HCT116 (cell line): Measurements from ENCODE around the gene CCDC138. TPM values are rescaled to one million over a fixed set of nuclear protein-coding genes. Genes with fewer than 3 reads are reported as not detected.

ENCODE experiments used
- ATAC-seq: fragments of 200-7000 bp; cut with Tn5 transposase; 2 replicates; pipeline ENCODE4 v1.9.1; 2020; ENCODE audit warnings: mild to moderate bottlenecking, moderate library complexity
- BruUV-seq: library from RNA; stranded (reverse); fragments of 400-500 nt; replicated peaks from 2 replicates; lab custom pipeline; 2021; lab: Mats Ljungman, UMichigan
- CTCF ChIA-PET: fragments of 300-600 bp; sonication (Branson Sonifier 250); formaldehyde crosslinking; loops from one replicate; lab custom pipeline; 2021; ENCODE audit warnings: antibody characterized with exemption; lab: Charles Lee
- POLR2A ChIA-PET: fragments of 300-600, 350-600 bp; sonication (Branson Sonifier 250); formaldehyde crosslinking; loops from one replicate; lab custom pipeline; 2021; ENCODE audit warnings: antibody characterized with exemption; lab: Charles Lee
- RAD21 ChIA-PET, 2 experiments: fragments of 300-600 bp; sonication (Branson Sonifier 250); formaldehyde crosslinking; loops; one replicate each; lab custom pipeline; 2023; ENCODE audit warnings: low total read pairs in 2 of 2; ENCODE audit not compliant: uncharacterized antibody in 2 of 2, unreplicated experiment in 2 of 2, low non-redundant PET in 1 of 2; lab: Charles Lee
- DNase-seq: peaks from one replicate; pipeline ENCODE4 v3.0.0-alpha.2; 2010; ENCODE audit warnings: low read depth, low spot score
- H2AFZ ChIP-seq: fragments of 200-600 bp; shearing (Covaris generic), sonication (generic); 2 replicates; pipeline ENCODE4 v1.6.1; 2017; ENCODE audit warnings: low read depth, mixed run types, mixed read lengths, antibody characterized with exemption, low read length; ENCODE audit not compliant: poor library complexity, severe bottlenecking
- H3K27ac ChIP-seq: 2 replicates; pipeline ENCODE4 v1.5.1; 2012; ENCODE audit warnings: low read depth, low read length
- H3K27me3 ChIP-seq: fragments of 200-600 bp; sonication (generic); 2 replicates; pipeline ENCODE4 v1.6.1; 2016; ENCODE audit warnings: mixed run types, low read length, mixed read lengths; ENCODE audit not compliant: insufficient read depth
- H3K36me3 ChIP-seq, 2 experiments: fragments of 200-500 bp in 1 of 2; fragments of 200-600 bp in 1 of 2; sonication (Bioruptor generic) in 1 of 2; sonication (generic) in 1 of 2; 2 replicates each; pipeline versions ENCODE4 v1.5.1 to v1.6.1; 2014 to 2016; ENCODE audit warnings: low read length in 2 of 2, inconsistent platforms in 1 of 2, mixed read lengths in 1 of 2, mixed run types in 1 of 2; ENCODE audit not compliant: insufficient read depth in 2 of 2, control insufficient read depth in 1 of 2
- H3K4me1 ChIP-seq, 2 experiments: fragments of 200-600 bp in 1 of 2; sonication (generic) in 1 of 2; 2 replicates each; pipeline versions ENCODE4 v1.5.1 to v1.6.1; 2012 to 2017; ENCODE audit warnings: low read length in 2 of 2, inconsistent platforms in 1 of 2, mild to moderate bottlenecking in 1 of 2, mixed read lengths in 1 of 2, mixed run types in 1 of 2, moderate library complexity in 1 of 2; ENCODE audit not compliant: insufficient read depth in 2 of 2, control insufficient read depth in 1 of 2
- H3K4me2 ChIP-seq: fragments of 200-600 bp; sonication (generic); 2 replicates; pipeline ENCODE4 v1.6.1; 2017; ENCODE audit warnings: mixed run types, low read length, mixed read lengths
- H3K4me3 ChIP-seq, 2 experiments: fragments of 200-600 bp in 1 of 2; sonication (generic) in 1 of 2; replicated peaks in 1 of 2; 2 replicates each; pipeline ENCODE4 v1.5.1; 2011 to 2016; ENCODE audit warnings: low read length in 2 of 2, control low read depth in 1 of 2, low read depth in 1 of 2, mild to moderate bottlenecking in 1 of 2, mixed read lengths in 1 of 2, mixed run types in 1 of 2
- H3K79me2 ChIP-seq: fragments of 200-600 bp; sonication (generic); 2 replicates; pipeline ENCODE4 v1.6.1; 2017; ENCODE audit warnings: mild to moderate bottlenecking, mixed run types, low read length, moderate library complexity, mixed read lengths; ENCODE audit not compliant: insufficient read depth
- H3K9ac ChIP-seq: fragments of 200-600 bp; sonication (generic); 2 replicates; pipeline ENCODE4 v1.6.1; 2016; ENCODE audit warnings: low read length, mixed read lengths
- H3K9me2 ChIP-seq: fragments of 200-600 bp; sonication (generic), shearing (Covaris generic); 2 replicates; pipeline ENCODE4 v1.6.1; 2017; ENCODE audit warnings: mixed run types, mild to moderate bottlenecking, moderate library complexity; ENCODE audit not compliant: insufficient read depth
- H3K9me3 ChIP-seq, 2 experiments: fragments of 200-500 bp in 1 of 2; fragments of 200-600 bp in 1 of 2; sonication (Bioruptor generic) in 1 of 2; sonication (generic) in 1 of 2; 2 replicates each; pipeline ENCODE4 v1.6.1; 2014 to 2017; ENCODE audit warnings: low read length in 2 of 2, mixed read lengths in 2 of 2, inconsistent platforms in 1 of 2, low read depth in 1 of 2, mild to moderate bottlenecking in 1 of 2, mixed run types in 1 of 2, moderate library complexity in 1 of 2; ENCODE audit not compliant: control insufficient read depth in 1 of 2, insufficient read depth in 1 of 2
- H4K20me1 ChIP-seq: fragments of 200-600 bp; sonication (generic), shearing (Covaris generic); 2 replicates; pipeline ENCODE4 v1.6.1; 2017; ENCODE audit warnings: mixed run types, mild to moderate bottlenecking, moderate library complexity; ENCODE audit not compliant: insufficient read depth
- CBX3 ChIP-seq: IDR thresholded peaks from 2 replicates; pipeline ENCODE4 v1.6.1; 2012; ENCODE audit warnings: low read depth
- CEBPB ChIP-seq: IDR thresholded peaks from 2 replicates; pipeline ENCODE4 v1.6.1; 2012; ENCODE audit warnings: low read depth
- ELF1 ChIP-seq: IDR thresholded peaks from 2 replicates; pipeline ENCODE4 v1.6.1; 2012; ENCODE audit warnings: low read depth, borderline replicate concordance
- EZH2phosphoT487 ChIP-seq: fragments of 200-600 bp; IDR thresholded peaks from 2 replicates; pipeline ENCODE4 v1.6.1; 2018; ENCODE audit warnings: antibody characterized with exemption, borderline replicate concordance
- FOSL1 ChIP-seq: IDR thresholded peaks from 2 replicates; pipeline ENCODE4 v1.6.1; 2012; ENCODE audit warnings: low read depth
- RAD21 ChIP-seq: IDR thresholded peaks from 2 replicates; pipeline ENCODE4 v1.6.1; 2012; ENCODE audit warnings: low read depth, mild to moderate bottlenecking
- SIN3A ChIP-seq: IDR thresholded peaks from 2 replicates; pipeline ENCODE4 v1.6.1; 2012; ENCODE audit warnings: low read depth
- SRF ChIP-seq: IDR thresholded peaks from 2 replicates; pipeline ENCODE4 v1.6.1; 2012; ENCODE audit warnings: low read depth
- TCF7L2 ChIP-seq: IDR thresholded peaks from 2 replicates; pipeline ENCODE4 v1.7.0; 2011; ENCODE audit warnings: borderline replicate concordance, inconsistent platforms; ENCODE audit not compliant: insufficient read depth, insufficient read length; ENCODE audit errors: extremely low read depth
- YY1 ChIP-seq: IDR thresholded peaks from 2 replicates; pipeline ENCODE4 v1.6.1; 2011; ENCODE audit warnings: low read length, low read depth, moderate library complexity, mild to moderate bottlenecking; ENCODE audit not compliant: insufficient replicate concordance; ENCODE audit errors: extremely low read depth
- ZNF274 ChIP-seq: fragments of 200-500 bp; sonication (Bioruptor generic); IDR thresholded peaks from 2 replicates; pipeline ENCODE4 v1.6.1; 2014; ENCODE audit warnings: mild to moderate bottlenecking, low read depth, low read length, inconsistent platforms
- intact Hi-C: fragments of 100-400 bp; cut with micrococcal nuclease; formaldehyde crosslinking; loops from 2 replicates; pipeline ENCODE4 v1.10.0; 2022
- total RNA-seq: library from RNA; stranded (reverse); gene quantifications from one replicate; pipeline ENCODE4 v1.2.1, GENCODE V29; 2021; ENCODE audit not compliant: unreplicated experiment
- TF ChIP-seq, protein P1 (sequence below), 3 experiments: fragments of 200-600 bp in 1 of 3; sonication (generic) in 1 of 3; IDR thresholded peaks in 2 of 3; conservative IDR thresholded peaks in 1 of 3; 2 replicates each; pipeline ENCODE4 v1.5.1; 2012 to 2017; ENCODE audit warnings: low read depth in 2 of 3, low read length in 2 of 3, antibody characterized with exemption in 1 of 3, borderline replicate concordance in 1 of 3, control low read depth in 1 of 3, mild to moderate bottlenecking in 1 of 3, mixed read lengths in 1 of 3, mixed run types in 1 of 3, moderate library complexity in 1 of 3; ENCODE audit not compliant: insufficient read depth in 1 of 3
- TF ChIP-seq, protein P2 (sequence below): IDR thresholded peaks from 2 replicates; pipeline ENCODE4 v1.6.1; 2012
- TF ChIP-seq, protein P3 (sequence below): IDR thresholded peaks from 2 replicates; pipeline ENCODE4 v1.6.1; 2012

CCDC138 gene
- total RNA-seq, 1 experiment from 2014 or later: 13.4 TPM

DNA sequence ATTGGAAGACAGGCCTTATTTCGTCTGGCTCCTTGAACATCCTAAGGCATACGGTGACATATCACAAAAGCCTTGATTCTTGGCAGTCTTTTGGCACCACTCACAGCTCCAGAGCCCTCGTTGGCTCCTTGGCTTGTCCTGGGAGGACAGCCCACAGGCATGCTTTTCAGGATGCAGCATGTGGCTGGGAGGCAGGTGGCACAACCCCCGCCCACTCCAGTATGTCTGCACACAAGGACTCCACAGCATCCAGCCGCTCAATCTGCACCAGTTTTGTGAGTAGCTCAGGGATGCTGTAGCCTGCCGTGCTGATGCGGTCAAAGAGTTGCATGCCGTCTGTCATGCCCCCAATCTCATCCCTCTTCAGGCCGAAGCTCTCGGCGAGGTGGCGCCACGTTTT, 110.2 kb downstream of the CCDC138 start:
- no peak overlapping the region for H3K4me3 ChIP-seq
- no peak overlapping the region for H2AFZ ChIP-seq
- H3K27ac ChIP-seq: no peak overlapping the region
- no peaks in the 10 kb centered on the region for H3K4me1 ChIP-seq
- intact Hi-C loops: no loop called here
- no peaks in the 10 kb centered on the region for H3K79me2 ChIP-seq
- DNase-seq (no peak), ATAC-seq (no peak)
- no TSS peak for BruUV-seq
- TF ChIP-seq EZH2phosphoT487 (no peak), RAD21 (no peak), ZNF274 (no peak), CEBPB (no peak), SRF (no peak), SIN3A (no peak), ELF1 (no peak), FOSL1 (no peak), TCF7L2 (no peak), CBX3 (no peak), YY1 (no peak)
- TF ChIP-seq, protein P1, sequence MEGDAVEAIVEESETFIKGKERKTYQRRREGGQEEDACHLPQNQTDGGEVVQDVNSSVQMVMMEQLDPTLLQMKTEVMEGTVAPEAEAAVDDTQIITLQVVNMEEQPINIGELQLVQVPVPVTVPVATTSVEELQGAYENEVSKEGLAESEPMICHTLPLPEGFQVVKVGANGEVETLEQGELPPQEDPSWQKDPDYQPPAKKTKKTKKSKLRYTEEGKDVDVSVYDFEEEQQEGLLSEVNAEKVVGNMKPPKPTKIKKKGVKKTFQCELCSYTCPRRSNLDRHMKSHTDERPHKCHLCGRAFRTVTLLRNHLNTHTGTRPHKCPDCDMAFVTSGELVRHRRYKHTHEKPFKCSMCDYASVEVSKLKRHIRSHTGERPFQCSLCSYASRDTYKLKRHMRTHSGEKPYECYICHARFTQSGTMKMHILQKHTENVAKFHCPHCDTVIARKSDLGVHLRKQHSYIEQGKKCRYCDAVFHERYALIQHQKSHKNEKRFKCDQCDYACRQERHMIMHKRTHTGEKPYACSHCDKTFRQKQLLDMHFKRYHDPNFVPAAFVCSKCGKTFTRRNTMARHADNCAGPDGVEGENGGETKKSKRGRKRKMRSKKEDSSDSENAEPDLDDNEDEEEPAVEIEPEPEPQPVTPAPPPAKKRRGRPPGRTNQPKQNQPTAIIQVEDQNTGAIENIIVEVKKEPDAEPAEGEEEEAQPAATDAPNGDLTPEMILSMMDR (IDR thresholded peaks at IDR 0.05 in 2 of 3, conservative IDR thresholded peaks at IDR 0.05 in 1 of 3; ENCODE audit: borderline replicate concordance in 1 of 3, insufficient read depth in 1 of 3, low read depth in 2 of 3, low read length in 2 of 3): no peak
- TF ChIP-seq, protein P2, sequence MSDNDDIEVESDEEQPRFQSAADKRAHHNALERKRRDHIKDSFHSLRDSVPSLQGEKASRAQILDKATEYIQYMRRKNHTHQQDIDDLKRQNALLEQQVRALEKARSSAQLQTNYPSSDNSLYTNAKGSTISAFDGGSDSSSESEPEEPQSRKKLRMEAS: no peak
- TF ChIP-seq, protein P3, sequence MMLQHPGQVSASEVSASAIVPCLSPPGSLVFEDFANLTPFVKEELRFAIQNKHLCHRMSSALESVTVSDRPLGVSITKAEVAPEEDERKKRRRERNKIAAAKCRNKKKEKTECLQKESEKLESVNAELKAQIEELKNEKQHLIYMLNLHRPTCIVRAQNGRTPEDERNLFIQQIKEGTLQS: no peak
- ChIA-PET RAD21 (no interaction called here), CTCF (no interaction called here), POLR2A (no interaction called here)
- no peaks in the 10 kb centered on the region for H3K9me3 ChIP-seq
- H3K9ac ChIP-seq: no peak overlapping the region
- H3K9me2 ChIP-seq: no peaks in the 10 kb centered on the region
- no peak overlapping the region for H3K4me2 ChIP-seq
- no peaks in the 10 kb centered on the region for H4K20me1 ChIP-seq
- no peaks in the 10 kb centered on the region for H3K27me3 ChIP-seq
- no peaks in the 10 kb centered on the region for H3K36me3 ChIP-seq
